GM19452 (cell line): ENCODE results near the gene RAET1L.
"Not testable (repeated sequence)": the region's sequence is repeated elsewhere in the genome, so short reads cannot be mapped to it uniquely, and the experiment has no call there.

Source experiments
- ATAC-seq: cut with Tn5 transposase; IDR thresholded peaks from one replicate; pipeline ENCODE4 v1.9.1; 2021; ENCODE audit not compliant: unreplicated experiment

RAET1L gene

DNA sequence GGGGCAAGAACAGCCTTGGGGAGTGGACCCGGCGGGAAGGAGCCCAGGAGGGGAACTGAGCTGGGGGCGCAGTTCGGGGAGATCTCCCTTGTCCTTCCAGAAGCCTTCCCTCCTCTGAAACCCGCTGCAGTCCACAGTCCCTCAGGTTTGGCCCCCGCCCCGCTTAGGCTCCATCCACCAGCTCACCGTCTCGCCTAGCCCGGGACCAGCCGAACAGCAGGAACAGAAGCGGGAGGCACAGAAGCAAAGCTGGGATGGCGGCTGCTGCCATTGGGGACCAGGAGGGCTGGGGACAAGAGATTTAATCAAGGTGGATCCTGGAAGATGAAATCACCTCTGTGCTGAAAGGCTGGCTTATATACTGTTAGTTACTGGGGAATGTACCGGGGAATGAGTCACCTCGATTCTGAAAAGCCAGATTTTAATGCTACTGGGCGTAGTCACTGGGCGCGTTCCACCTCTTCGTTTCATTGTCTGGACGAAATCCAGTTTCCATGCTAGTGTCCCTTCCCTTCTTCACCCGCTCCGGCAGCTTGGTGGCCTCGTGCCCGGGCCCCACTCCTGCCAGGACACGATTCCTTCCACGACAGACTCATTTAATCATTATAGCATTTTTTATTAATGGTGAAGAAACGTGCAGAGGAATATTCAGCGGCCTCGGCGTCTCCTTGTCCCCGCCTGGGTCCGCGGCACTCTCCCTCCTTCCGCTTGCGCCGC, at the start of gene RAET1L:
RAET1L (minus strand) TSS at position 332 of the 717 bp plus-strand sequence; CDS start at position 271, 61 bp downstream.
- ATAC-seq, result no peak

DNA sequence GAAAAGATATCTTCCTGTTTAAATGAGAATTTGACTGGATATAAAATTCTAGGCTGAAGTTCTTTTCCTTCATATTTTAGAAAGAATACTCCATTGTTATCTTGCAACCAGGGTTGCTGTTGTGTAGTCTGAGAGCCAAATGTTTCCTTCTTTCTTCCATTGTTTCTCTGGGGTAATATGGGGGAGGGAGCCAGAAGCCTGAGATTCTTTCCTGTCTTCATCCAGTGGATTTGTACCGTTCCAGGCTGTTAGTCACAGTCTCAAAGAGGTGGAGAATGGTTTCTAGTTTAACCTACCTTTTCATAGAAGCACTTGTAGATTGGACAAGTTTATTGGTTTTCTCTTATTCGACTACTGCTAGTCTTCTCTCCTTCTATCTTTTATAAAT, 49.7 kb upstream of the RAET1L start:
- no peak for ATAC-seq

- ATAC-seq, result not testable (repeated sequence)
Observed at GRCh38 chr6:150074396-150075033, 49.2 kb upstream of the RAET1L start.

- no peak for ATAC-seq
Observed at GRCh38 chr6:150072201-150072600, 46.9 kb upstream of the RAET1L start.

GRCh38 chr6:150070236-150070818, 45.0 kb upstream of the RAET1L start:
- no peak for ATAC-seq

- no peak for ATAC-seq
Observed at GRCh38 chr6:150069706-150070105, 44.4 kb upstream of the RAET1L start.

DNA sequence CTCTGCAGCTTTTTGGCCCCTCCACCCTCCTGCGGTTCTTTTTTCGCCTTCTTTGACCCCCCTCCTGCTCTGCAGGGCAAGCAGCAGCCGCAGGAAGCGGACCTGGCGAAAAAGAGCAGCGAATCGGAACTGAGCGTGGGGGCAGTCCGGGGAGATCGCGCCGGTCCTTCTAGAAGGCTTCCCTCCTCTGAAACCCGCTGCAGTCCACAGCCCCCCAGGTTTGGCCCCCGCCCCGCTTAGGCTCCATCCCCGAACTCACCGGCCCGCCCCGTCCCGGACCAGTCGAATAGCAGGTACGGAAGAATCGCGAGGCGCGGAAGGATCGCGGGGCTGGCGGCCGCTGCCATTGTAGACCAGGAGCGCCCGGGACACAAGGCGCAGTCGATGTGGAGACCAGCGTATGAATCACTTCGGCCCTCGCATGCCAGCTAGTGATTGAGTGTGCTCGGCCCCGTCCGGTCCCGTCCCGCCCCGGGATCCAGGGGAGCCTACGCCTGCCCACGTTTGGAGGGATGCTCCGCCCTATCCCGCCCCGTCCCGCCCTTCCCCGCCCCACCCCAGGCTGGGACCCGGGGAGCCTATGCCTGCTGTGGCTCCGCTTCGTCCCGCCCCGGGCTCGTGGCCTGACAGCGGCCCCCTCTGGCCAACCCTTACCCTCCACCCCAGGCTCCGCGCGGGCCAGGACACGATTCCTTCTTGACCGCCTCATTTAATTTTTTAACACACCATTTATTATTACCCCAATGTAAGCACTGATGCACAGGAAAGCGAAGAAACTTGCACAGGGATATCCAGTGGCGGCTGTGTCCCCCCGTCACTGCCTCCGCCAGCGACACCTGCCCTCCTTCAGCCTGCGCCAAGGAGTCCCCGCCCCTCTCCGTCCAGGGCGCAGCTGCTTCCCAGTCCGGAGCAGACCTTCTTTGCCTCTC, 43.7 kb upstream of the RAET1L start, which contains the start of gene ULBP3:
ULBP3 (minus strand) TSS at position 402 of the 929 bp plus-strand sequence; CDS start at position 347, 55 bp downstream.
- ATAC-seq, result no peak

- ATAC-seq, result no peak
Observed at GRCh38 chr6:150068151-150068550, 42.8 kb upstream of the RAET1L start.

DNA sequence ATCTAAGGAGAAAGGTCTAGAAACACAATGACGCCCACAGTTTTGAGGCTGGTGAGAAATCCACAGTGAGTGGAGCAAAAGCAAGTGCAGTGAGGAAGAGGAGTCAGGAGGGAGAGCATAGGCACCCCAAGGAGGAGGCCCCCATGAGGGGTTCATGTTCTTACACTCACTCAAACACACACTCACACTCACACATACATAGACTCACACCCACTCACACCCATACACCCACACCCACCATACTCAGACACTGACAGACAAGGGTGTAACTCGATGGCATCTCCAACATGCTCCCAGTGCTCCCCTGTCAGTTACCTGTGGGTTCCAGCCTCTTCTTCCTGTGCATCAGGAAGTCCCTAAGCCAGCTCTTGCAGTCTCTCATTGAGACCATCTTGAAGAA, 39.8 kb upstream of the RAET1L start:
- no peak for ATAC-seq

DNA sequence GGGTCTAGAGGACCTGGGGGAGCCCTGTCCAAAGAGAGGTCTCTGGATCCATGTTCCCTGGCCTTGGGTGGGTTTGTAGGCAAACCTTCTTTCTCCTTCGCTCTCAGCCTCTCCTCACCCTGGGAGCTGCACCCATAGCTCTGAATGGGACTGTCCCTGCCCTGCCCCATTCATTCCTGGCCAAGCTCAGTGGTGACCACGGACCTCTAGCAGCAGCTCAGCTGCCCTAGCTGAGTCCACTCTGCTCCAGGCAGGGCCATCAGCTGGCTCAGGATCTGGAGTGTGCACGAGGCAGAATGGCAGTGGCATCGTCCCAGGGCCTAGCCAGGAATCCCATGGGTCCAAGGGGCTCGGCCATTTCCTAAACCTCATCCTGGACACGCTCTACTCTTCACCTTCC, 38.3 kb upstream of the RAET1L start:
- ATAC-seq, result no peak

- ATAC-seq, result not testable (repeated sequence)
Observed at GRCh38 chr6:150059973-150060372, 34.6 kb upstream of the RAET1L start.

GRCh38 chr6:150058986-150059385, 33.7 kb upstream of the RAET1L start:
- ATAC-seq, result no peak

- no peak for ATAC-seq
Observed at GRCh38 chr6:150058231-150058792, 33.0 kb upstream of the RAET1L start.

DNA sequence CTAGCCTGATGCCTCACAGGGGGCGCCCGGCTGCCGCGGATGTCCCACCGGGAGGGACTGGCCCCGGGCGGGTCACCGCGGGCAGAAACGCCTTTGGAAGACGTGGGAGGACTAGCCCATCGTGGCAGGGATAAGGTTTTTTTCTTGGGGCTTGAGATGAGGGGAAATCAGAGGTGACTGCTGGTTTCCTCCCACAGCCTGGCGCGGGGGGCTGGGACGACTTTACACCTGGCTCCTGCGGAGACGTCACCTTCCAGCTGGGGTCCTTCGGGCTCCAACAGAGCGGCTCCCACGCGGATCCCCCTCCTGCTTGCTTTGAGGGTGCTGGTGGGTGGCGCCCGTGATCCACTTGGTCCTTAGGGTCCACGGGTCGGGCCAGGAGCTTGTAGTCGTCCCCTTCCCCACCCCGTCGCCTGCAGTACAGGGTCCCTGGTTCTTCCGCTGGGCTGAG, 32.2 kb upstream of the RAET1L start:
- ATAC-seq, result no peak

- ATAC-seq, result no peak
Observed at GRCh38 chr6:150056916-150057315, 31.6 kb upstream of the RAET1L start.

DNA sequence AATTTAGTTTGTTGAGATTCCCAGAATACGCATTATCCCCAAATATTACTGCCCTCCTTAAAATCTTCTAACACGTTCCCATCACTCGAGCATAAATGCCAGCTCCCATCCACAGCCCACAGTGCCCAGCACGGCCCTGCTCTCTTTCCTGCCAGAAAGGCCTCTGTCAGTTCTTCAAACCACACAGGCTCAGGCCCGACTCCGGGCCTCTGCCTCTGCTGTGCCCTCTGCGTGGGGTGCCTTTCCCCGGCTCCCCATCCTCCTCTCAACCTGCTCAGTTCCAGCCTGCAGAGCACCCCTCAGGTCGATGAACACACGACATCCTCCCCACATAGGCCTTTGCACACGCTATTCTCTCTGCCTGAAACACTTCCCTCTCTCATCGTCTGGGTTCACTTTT, 30.8 kb upstream of the RAET1L start:
- no peak for ATAC-seq

DNA sequence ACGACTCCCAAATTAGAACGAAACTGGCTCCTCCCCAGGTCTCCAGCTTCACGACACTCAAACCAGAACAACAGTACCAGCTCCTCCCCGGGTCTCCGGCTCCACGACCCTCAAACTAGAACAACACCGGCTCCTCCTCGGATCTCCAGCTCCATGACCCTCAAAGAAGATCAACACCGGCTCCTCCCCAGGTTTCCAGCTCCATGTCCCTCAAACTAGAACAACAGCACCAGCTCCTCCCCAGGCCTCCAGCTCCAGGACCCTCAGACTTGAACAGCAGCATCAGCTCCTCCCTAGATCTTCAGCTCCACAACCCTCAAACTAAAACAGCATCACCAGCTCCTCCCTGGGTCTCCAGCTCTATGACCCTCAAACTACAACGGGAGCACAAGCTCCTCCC, 29.8 kb upstream of the RAET1L start:
- ATAC-seq, result no peak

- no peak for ATAC-seq
Observed at GRCh38 chr6:150053450-150053849, 28.1 kb upstream of the RAET1L start.

GRCh38 chr6:150050846-150051245, 25.5 kb upstream of the RAET1L start:
- ATAC-seq, result no peak

DNA sequence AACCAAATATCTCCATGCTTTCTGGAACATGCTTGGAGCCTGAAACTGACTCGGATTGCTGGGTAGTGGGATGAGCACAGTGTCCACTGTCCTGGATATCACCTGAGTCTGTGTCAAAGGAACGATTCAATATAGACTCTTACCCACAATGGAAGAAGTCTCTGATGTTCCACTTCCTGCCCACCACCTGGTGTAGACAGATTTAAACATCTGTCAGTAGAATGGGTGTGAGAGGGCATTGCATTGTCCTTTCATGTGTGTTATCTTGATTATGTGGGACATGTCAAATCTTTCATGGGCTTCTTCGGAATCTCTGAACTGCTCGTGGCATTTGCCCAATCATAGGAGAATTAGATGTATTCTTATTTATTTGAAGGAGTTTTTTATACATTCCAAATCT, 22.8 kb upstream of the RAET1L start:
- no peak for ATAC-seq

DNA sequence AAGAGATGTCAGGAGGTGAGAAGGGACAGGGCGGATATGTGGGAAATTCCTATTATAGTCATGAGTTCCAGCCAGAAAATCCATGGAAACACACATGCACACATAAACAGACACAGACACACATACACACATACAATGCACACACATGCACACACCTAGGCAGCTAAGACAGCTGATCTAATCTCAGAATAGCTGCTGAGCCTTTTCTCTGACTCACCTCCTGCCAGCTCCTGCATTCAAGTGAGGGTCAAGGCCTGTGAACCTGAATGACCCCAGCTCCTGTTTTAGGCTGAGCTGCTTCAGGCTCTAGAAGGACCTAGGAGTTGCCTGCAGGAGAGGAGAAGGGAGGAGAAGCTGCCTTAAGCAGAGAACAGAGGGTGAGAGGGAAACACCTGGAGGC, 21.6 kb upstream of the RAET1L start:
- no peak for ATAC-seq
